ENCODE results near the gene DOCK3. TPM values are rescaled to one million over a fixed set of nuclear protein-coding genes. Genes with fewer than 3 reads are reported as not detected.
"Not testable (repeated sequence)": the region's sequence is repeated elsewhere in the genome, so short reads cannot be mapped to it uniquely, and the experiment has no call there.

Gene DOCK3
- polyA plus RNA-seq, 2 of the 4 experiments (the other 2 are of a cell fraction), result 0.40 to 0.46 TPM

DNA sequence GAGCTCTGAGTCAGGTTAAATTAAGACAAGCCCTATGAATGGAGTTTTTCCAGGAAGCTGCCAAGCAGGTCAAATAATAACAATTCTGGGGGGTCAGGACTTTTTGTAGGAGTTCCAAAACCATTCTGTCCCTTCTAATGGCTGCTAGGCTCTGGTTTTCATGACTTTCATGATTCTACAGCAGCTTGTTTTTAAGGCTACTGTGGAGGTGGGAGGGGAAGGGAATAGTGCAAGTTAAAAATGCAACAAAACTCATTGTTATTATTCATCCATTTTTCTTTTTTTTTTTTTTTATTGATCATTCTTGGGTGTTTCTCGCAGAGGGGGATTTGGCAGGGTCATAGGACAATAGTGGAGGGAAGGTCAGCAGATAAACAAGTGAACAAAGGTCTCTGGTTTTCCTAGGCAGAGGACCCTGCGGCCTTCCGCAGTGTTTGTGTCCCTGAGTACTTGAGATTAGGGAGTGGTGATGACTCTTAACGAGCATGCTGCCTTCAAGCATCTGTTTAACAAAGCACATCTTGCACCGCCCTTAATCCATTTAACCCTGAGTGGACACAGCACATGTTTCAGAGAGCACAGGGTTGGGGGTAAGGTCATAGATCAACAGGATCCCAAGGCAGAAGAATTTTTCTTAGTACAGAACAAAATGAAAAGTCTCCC, 633.3 kb downstream of the DOCK3 start:
- CTCF ChIA-PET; H3K4me3 ChIP-seq; POLR2A ChIA-PET; H3K4me1 ChIP-seq; FAIRE-seq; H3K27ac ChIP-seq; H3K4me2 ChIP-seq; DNase-seq (ENCODE audit: low read depth in 1 of 2, low spot score in 1 of 2); ATAC-seq; H3K9me3 ChIP-seq: not testable (repeated sequence)
- 60% methylated on average over 4 of the region's 5 CpGs for WGBS (ENCODE audit: missing lambda C conversion rate)

GRCh38 chr3:51311055-51311454, 636.3 kb downstream of the DOCK3 start:
- H3K4me3 ChIP-seq, result no peak overlapping the region
- H3K27ac ChIP-seq, result no peak overlapping the region
- WGBS (ENCODE audit: missing lambda C conversion rate), result 0% methylated on average over 1 of the region's 1 CpG
- DNase-seq (ENCODE audit: low read depth in 1 of 2, low spot score in 1 of 2), result peak; percentile 20 to 21
- CTCF ChIA-PET, result interaction anchor here (0.6 to 3.5 kb wide), 9 partner anchors 8 to 696 kb away, joined by 3 to 16 read pairs (median 4); no protein-coding TSS in a partner anchor
- peak; percentile 70 to 72; a peak in 5 of 6 replicates for ATAC-seq
- H3K4me2 ChIP-seq, result no peak overlapping the region
- no peak for FAIRE-seq
- 0 out of 3 replicates have a peak, but pooled peaks cover 3% of the 10 kb centered on the region for H3K9me3 ChIP-seq
- no peaks in the 10 kb centered on the region for H3K4me1 ChIP-seq
- TF ChIP-seq RAD21 (conservative IDR thresholded peaks at IDR 0.05 in 1 of 2, IDR thresholded peaks at IDR 0.05 in 1 of 2), result peak; percentile 15 to 32; a peak in 1 of 5 replicates
- TF ChIP-seq USF2 (IDR thresholded peaks at IDR 0.05), result no peak
- peak; percentile 40 for TF ChIP-seq CTCF (IDR thresholded peaks at IDR 0.05)
- TF ChIP-seq FOSL2 (IDR thresholded peaks at IDR 0.05), result no peak
- no peak for TF ChIP-seq FOSL2 (CRISPR knock-in tag; IDR thresholded peaks at IDR 0.05)
- peak; percentile 42; the same call in 2 of the 3 replicates for TF ChIP-seq SMC3 (IDR thresholded peaks at IDR 0.05)
- TF ChIP-seq, protein P1, sequence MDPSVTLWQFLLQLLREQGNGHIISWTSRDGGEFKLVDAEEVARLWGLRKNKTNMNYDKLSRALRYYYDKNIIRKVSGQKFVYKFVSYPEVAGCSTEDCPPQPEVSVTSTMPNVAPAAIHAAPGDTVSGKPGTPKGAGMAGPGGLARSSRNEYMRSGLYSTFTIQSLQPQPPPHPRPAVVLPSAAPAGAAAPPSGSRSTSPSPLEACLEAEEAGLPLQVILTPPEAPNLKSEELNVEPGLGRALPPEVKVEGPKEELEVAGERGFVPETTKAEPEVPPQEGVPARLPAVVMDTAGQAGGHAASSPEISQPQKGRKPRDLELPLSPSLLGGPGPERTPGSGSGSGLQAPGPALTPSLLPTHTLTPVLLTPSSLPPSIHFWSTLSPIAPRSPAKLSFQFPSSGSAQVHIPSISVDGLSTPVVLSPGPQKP (IDR thresholded peaks at IDR 0.05; ENCODE audit: low read depth, low read length), result no peak
- POLR2A ChIA-PET, result no interaction called here

GRCh38 chr3:51328206-51328605, 653.5 kb downstream of the DOCK3 start:
- ATAC-seq (no peak), FAIRE-seq (no peak), DNase-seq (ENCODE audit: low read depth in 1 of 2, low spot score in 1 of 2) (no peak)
- H3K27ac ChIP-seq, result no peak overlapping the region
- 64% methylated on average over 2 of the region's 2 CpGs for WGBS (ENCODE audit: missing lambda C conversion rate)
- no peaks in the 10 kb centered on the region for H3K9me3 ChIP-seq
- ChIA-PET CTCF (interaction anchor here (1.8 kb wide), 1 partner anchor 713 kb away, joined by 4 read pairs; no protein-coding TSS in a partner anchor), POLR2A (no interaction called here)
- H3K4me3 ChIP-seq, result no peak overlapping the region
- TF ChIP-seq E2F6 (IDR thresholded peaks at IDR 0.05; ENCODE audit: borderline replicate concordance, low read depth), result no peak
- no peak for TF ChIP-seq ZSCAN20 (CRISPR knock-in tag; IDR thresholded peaks at IDR 0.05)
- TF ChIP-seq FOSB (CRISPR knock-in tag; IDR thresholded peaks at IDR 0.05), result no peak
- TF ChIP-seq USF2 (IDR thresholded peaks at IDR 0.05), result no peak
- no peak for TF ChIP-seq GATA3 (IDR thresholded peaks at IDR 0.05; ENCODE audit: borderline replicate concordance)
- TF ChIP-seq RARB (CRISPR knock-in tag; IDR thresholded peaks at IDR 0.05), result no peak
- no peak for TF ChIP-seq ZC3H11A (IDR thresholded peaks at IDR 0.05)
- no peak for TF ChIP-seq NR3C1 (IDR thresholded peaks at IDR 0.05)
- no peak for TF ChIP-seq POLR2AphosphoS2 (conservative IDR thresholded peaks at IDR 0.05; ENCODE audit: low read length)
- no peak for TF ChIP-seq RNF2 (IDR thresholded peaks at IDR 0.05; ENCODE audit: borderline replicate concordance, low read depth)
- no peak for TF ChIP-seq SMC3 (IDR thresholded peaks at IDR 0.05)
- no peak for TF ChIP-seq RAD21 (conservative IDR thresholded peaks at IDR 0.05 in 1 of 2, IDR thresholded peaks at IDR 0.05 in 1 of 2)
- H3K4me2 ChIP-seq, result no peak overlapping the region
- H3K4me1 ChIP-seq, result no peaks in the 10 kb centered on the region

Data from A549 (cell line).